ENCODE measurements around the gene VWA8. TPM values are rescaled to one million over a fixed set of nuclear protein-coding genes. Genes with fewer than 3 reads are reported as not detected.

VWA8 gene
- total and polyA plus RNA-seq, 2 of the 8 experiments (the other 6 are each of a cell fraction or from before 2014, with no cell fraction given), result 5.9 to 19.6 TPM

- H4K5ac ChIP-seq (ENCODE audit: insufficient read length, low read depth, low read length), result no peak overlapping the region
- no peaks in the 10 kb centered on the region for H4K20me1 ChIP-seq (replicated peaks in 1 of 2; ENCODE audit: control insufficient read depth in 1 of 2, insufficient read depth in 2 of 2, low read length in 2 of 2)
- H3K23me2 ChIP-seq (ENCODE audit: low read depth, low read length), result peaks cover 2% of the 10 kb centered on the region; the same call in 1 of the 2 replicates
- no peak overlapping the region for H3K18ac ChIP-seq (ENCODE audit: extremely low read depth, low read length)
- H2BK12ac ChIP-seq (ENCODE audit: low read depth, low read length), result no peak overlapping the region
- peaks cover 2 to 7% of the 10 kb centered on the region in 2 experiments; a peak in 3 of 4 replicates for H3K9me3 ChIP-seq (ENCODE audit: insufficient read depth in 2 of 2, low read depth in 1 of 2, low read length in 1 of 2)
- FAIRE-seq, result no peak
- ChIA-PET CTCF (ENCODE audit: partially characterized antibody) (no interaction called here), POLR2A (ENCODE audit: partially characterized antibody) (no interaction called here)
- H2BK5ac ChIP-seq (ENCODE audit: low read depth, low read length), result no peak overlapping the region
- no peak overlapping the region for H3K9ac ChIP-seq (replicated peaks in 1 of 4; ENCODE audit: extremely low read depth in 1 of 4, low read depth in 3 of 4, low read length in 3 of 4)
- H3K4me3 ChIP-seq (ENCODE audit: extremely low read depth in 1 of 4, insufficient read depth in 2 of 4, low read depth in 3 of 4, low read length in 4 of 4), result no peak overlapping the region
- H3K27ac ChIP-seq (ENCODE audit: low read depth, low read length), result no peak overlapping the region
- no peak overlapping the region for H2BK15ac ChIP-seq (ENCODE audit: low read length)
- no peak overlapping the region for H2AFZ ChIP-seq (ENCODE audit: low read length)
- H4K8ac ChIP-seq (ENCODE audit: extremely low read depth, insufficient read depth, low read length), result no peak overlapping the region
- no peak overlapping the region for H2BK20ac ChIP-seq (ENCODE audit: low read length)
- TF ChIP-seq CBX8 (IDR thresholded peaks at IDR 0.05; ENCODE audit: borderline replicate concordance, low read depth, low read length) (no peak), RAD21 (IDR thresholded peaks at IDR 0.05 in 1 of 2, conservative IDR thresholded peaks at IDR 0.05 in 1 of 2; ENCODE audit: low read depth in 2 of 2, low read length in 2 of 2) (no peak), EGR1 (IDR thresholded peaks at IDR 0.05; ENCODE audit: borderline replicate concordance, low read depth, low read length) (no peak), SIRT6 (IDR thresholded peaks at IDR 0.05; ENCODE audit: low read length) (no peak), BCL11A (IDR thresholded peaks at IDR 0.05; ENCODE audit: low read depth in 2 of 2, low read length in 2 of 2) (no peak), CHD2 (IDR thresholded peaks at IDR 0.05; ENCODE audit: low read length) (no peak), SRF (IDR thresholded peaks at IDR 0.05; ENCODE audit: low read depth, low read length) (no peak)
- no peak overlapping the region for H2AK5ac ChIP-seq (ENCODE audit: low read depth, low read length)
- H2BK120ac ChIP-seq (replicated peaks; ENCODE audit: low read depth, low read length), result no peak overlapping the region
- no peak overlapping the region for H3K56ac ChIP-seq (replicated peaks; ENCODE audit: insufficient read length, low read depth, low read length)
- no peaks in the 10 kb centered on the region for H3K27me3 ChIP-seq (replicated peaks in 1 of 4; ENCODE audit: control insufficient read depth in 3 of 4, extremely low read depth in 1 of 4, insufficient read depth in 3 of 4, low read length in 3 of 4)
- no peaks in the 10 kb centered on the region for H3K79me1 ChIP-seq (ENCODE audit: low read depth, low read length)
- no peak overlapping the region for H3K14ac ChIP-seq (ENCODE audit: insufficient read length)
- H3K23ac ChIP-seq (ENCODE audit: insufficient read length), result no peak overlapping the region
- H3K4me2 ChIP-seq (ENCODE audit: insufficient read depth in 1 of 2, low read depth in 2 of 2, low read length in 2 of 2), result no peak overlapping the region
- no peak overlapping the region for H3K4ac ChIP-seq (replicated peaks; ENCODE audit: insufficient read length, low read depth, low read length)
- no peak overlapping the region for H4K91ac ChIP-seq (replicated peaks; ENCODE audit: insufficient read length, low read length)
- H3K36me3 ChIP-seq (ENCODE audit: control insufficient read depth in 2 of 4, insufficient read depth in 4 of 4, low read length in 3 of 4), result peaks cover 0 to 26% (median 11%) of the 10 kb centered on the region in 4 experiments; a peak in 5 of 8 replicates
- no peaks in the 10 kb centered on the region for H3K79me2 ChIP-seq (ENCODE audit: control insufficient read depth in 1 of 2, insufficient read depth in 2 of 2, low read length in 2 of 2)
- no peaks in the 10 kb centered on the region for H3K4me1 ChIP-seq (replicated peaks in 1 of 4; ENCODE audit: control insufficient read depth in 3 of 4, insufficient read depth in 4 of 4, low read length in 3 of 4)
- DNase-seq (ENCODE audit: low read depth in 1 of 2, low spot score in 2 of 2), result no peak
These were observed 77.8 kb downstream of the VWA8 start for GRCh38 chr13:41883147-41883546.
